Mammary epithelial cell (primary cell): ENCODE results near the gene OAS2.

Source experiments
- CTCF ChIP-seq, 2 donors: IDR thresholded peaks in 1 of 2; conservative IDR thresholded peaks in 1 of 2; 2 replicates each; pipeline ENCODE4 v1.5.1; 2011 to 2012; ENCODE audit warnings: inconsistent platforms in 2 of 2, low read length in 2 of 2, mild to moderate bottlenecking in 2 of 2, control low read depth in 1 of 2, low read depth in 1 of 2; ENCODE audit not compliant: insufficient read depth in 1 of 2; ENCODE audit errors: extremely low read depth in 1 of 2
- EZH2 ChIP-seq: IDR thresholded peaks from 2 replicates; pipeline ENCODE4 v1.6.1; 2012; ENCODE audit warnings: low read length, inconsistent platforms, borderline replicate concordance

- TF ChIP-seq CTCF (conservative IDR thresholded peaks at IDR 0.05 in 1 of 2, IDR thresholded peaks at IDR 0.05 in 1 of 2; ENCODE audit: extremely low read depth in 1 of 2, insufficient read depth in 1 of 2, low read depth in 1 of 2, low read length in 2 of 2) (no peak), EZH2 (no peak)
Observed at GRCh38 chr12:112967858-112968257, 10.5 kb upstream of the OAS2 start.
